ENCODE results near the gene TFAP2E.

GRCh38 chr1:35557118-35557610 is 15.9 kb upstream of the TFAP2E start, which contains the start of gene KIAA0319L:
- peak in 3 of 4 donors; percentile 35 to 80 (median 77) for TF ChIP-seq POLR2A (IDR thresholded peaks at IDR 0.05)
- peak in 3 of 6 experiments; percentile 2 to 15 (median 13) for TF ChIP-seq CTCF (IDR thresholded peaks at IDR 0.05)

Data from upper lobe of left lung (tissue), 4 donors.